HepG2 (cell line): ENCODE data around the gene MSH3.

Source experiments
- CTCF ChIP-seq: sonication (generic); formaldehyde crosslinking; IDR thresholded peaks from 2 replicates; pipeline ENCODE4 v1.5.0; 2020; ENCODE audit warnings: mild to moderate bottlenecking, missing genetic modification reagents, moderate library complexity
- ELF4 ChIP-seq: sonication (generic); formaldehyde crosslinking; IDR thresholded peaks from 2 replicates; pipeline ENCODE4 v1.5.0; 2020; ENCODE audit warnings: missing genetic modification reagents, mild to moderate bottlenecking, moderate library complexity, borderline replicate concordance
- EP300 ChIP-seq, 3 experiments: sonication (generic) in 1 of 3; formaldehyde crosslinking in 1 of 3; IDR thresholded peaks; 2 replicates each; pipeline versions ENCODE4 v1.5.1 to v1.6.1; 2011 to 2020; ENCODE audit warnings: low read depth in 2 of 3, low read length in 2 of 3, borderline replicate concordance in 1 of 3, improper control_type of control experiment in 1 of 3, mild to moderate bottlenecking in 1 of 3, missing genetic modification reagents in 1 of 3, moderate library complexity in 1 of 3
- HNF4A ChIP-seq: sonication (generic); formaldehyde crosslinking; IDR thresholded peaks from 2 replicates; pipeline ENCODE4 v1.4.0; 2020; ENCODE audit warnings: missing genetic modification reagents
- KLF6 ChIP-seq: IDR thresholded peaks from 2 replicates; pipeline ENCODE4 v1.8.0; 2016; ENCODE audit warnings: missing biosample characterization, missing genetic modification reagents
- LBX2 ChIP-seq: sonication (generic); formaldehyde crosslinking; IDR thresholded peaks from 2 replicates; pipeline ENCODE4 v1.5.0; 2020; ENCODE audit warnings: missing genetic modification reagents, mild to moderate bottlenecking, borderline replicate concordance
- PRDM15 ChIP-seq: sonication (generic); formaldehyde crosslinking; IDR thresholded peaks from 2 replicates; pipeline ENCODE4 v1.4.0; 2020; ENCODE audit warnings: missing genetic modification reagents
- SMARCE1 ChIP-seq: fragments of 450-650 bp; IDR thresholded peaks from 2 replicates; pipeline ENCODE4 v1.6.1; 2017; ENCODE audit warnings: borderline replicate concordance
- ZBTB7A ChIP-seq: sonication (generic); formaldehyde crosslinking; IDR thresholded peaks from 2 replicates; pipeline ENCODE4 v1.8.0; 2022; ENCODE audit warnings: mild to moderate bottlenecking, missing genetic modification reagents
- ZFP36 ChIP-seq: fragments of 150-350 bp; IDR thresholded peaks from 2 replicates; pipeline ENCODE4 v1.6.1; 2018; ENCODE audit warnings: borderline replicate concordance, low read length, low read depth; ENCODE audit not compliant: partially characterized antibody
- ZNF235 ChIP-seq: sonication (generic); formaldehyde crosslinking; IDR thresholded peaks from 2 replicates; pipeline ENCODE4 v1.8.1; 2023; ENCODE audit warnings: mild to moderate bottlenecking, missing genetic modification reagents, borderline replicate concordance
- ZNF414 ChIP-seq: sonication (generic); formaldehyde crosslinking; IDR thresholded peaks from 2 replicates; pipeline ENCODE4 v1.5.0; 2020; ENCODE audit warnings: missing genetic modification reagents
- ZNF691 ChIP-seq: sonication (generic); formaldehyde crosslinking; IDR thresholded peaks from 2 replicates; pipeline ENCODE4 v1.4.0; 2020; ENCODE audit warnings: missing genetic modification reagents, low read depth, mild to moderate bottlenecking, borderline replicate concordance
- ZZZ3 ChIP-seq: sonication (generic); formaldehyde crosslinking; IDR thresholded peaks from 2 replicates; pipeline ENCODE4 v1.4.0; 2020; ENCODE audit warnings: missing genetic modification reagents, mild to moderate bottlenecking, borderline replicate concordance

GRCh38 chr5:80752427-80752826 is 98.0 kb downstream of the MSH3 start:
- TF ChIP-seq SMARCE1 (no peak), ELF4 (CRISPR knock-in tag) (no peak), ZNF691 (CRISPR knock-in tag) (no peak), KLF6 (CRISPR knock-in tag) (no peak), ZNF235 (no peak), ZBTB7A (no peak), EP300 (IDR thresholded peaks at IDR 0.05; ENCODE audit: low read depth in 2 of 2, low read length in 2 of 2) (no peak), EP300 (CRISPR knock-in tag; IDR thresholded peaks at IDR 0.05; ENCODE audit: borderline replicate concordance) (no peak), ZZZ3 (no peak), ZNF414 (CRISPR knock-in tag) (no peak), CTCF (CRISPR knock-in tag) (no peak), LBX2 (CRISPR knock-in tag) (no peak), ZFP36 (no peak), HNF4A (CRISPR knock-in tag) (no peak), PRDM15 (CRISPR knock-in tag) (no peak)
